ENCODE measurements around the gene PCSK2. TPM values are rescaled to one million over a fixed set of nuclear protein-coding genes. Genes with fewer than 3 reads are reported as not detected.

The PCSK2 gene
- total and polyA plus RNA-seq, 2 of the 8 experiments (the other 6 are each of a cell fraction or from before 2014, with no cell fraction given): 1.9 to 4.2 TPM

- ChIA-PET CTCF (ENCODE audit: partially characterized antibody) (interaction anchor here (0.5 to 3.4 kb wide), 36 partner anchors 8 to 489 kb away, joined by 3 to 35 read pairs (median 3); no protein-coding TSS in a partner anchor), POLR2A (ENCODE audit: partially characterized antibody) (interaction anchor here (0.6 kb wide), 1 partner anchor 323 kb away, joined by 3 read pairs; no protein-coding TSS in a partner anchor)
- H3K23ac ChIP-seq (ENCODE audit: insufficient read length): no peak overlapping the region
- no peak overlapping the region for H2BK120ac ChIP-seq (replicated peaks; ENCODE audit: low read depth, low read length)
- H2AFZ ChIP-seq (ENCODE audit: low read length): no peak overlapping the region
- H3K27ac ChIP-seq (ENCODE audit: low read depth, low read length): no peak overlapping the region
- H2BK20ac ChIP-seq (ENCODE audit: low read length): no peak overlapping the region
- H3K9ac ChIP-seq (replicated peaks in 1 of 4; ENCODE audit: extremely low read depth in 1 of 4, low read depth in 3 of 4, low read length in 3 of 4): no peak overlapping the region
- no peak overlapping the region for H3K4me3 ChIP-seq (ENCODE audit: extremely low read depth in 1 of 4, insufficient read depth in 2 of 4, low read depth in 3 of 4, low read length in 4 of 4)
- H3K27me3 ChIP-seq (replicated peaks in 1 of 4; ENCODE audit: control insufficient read depth in 3 of 4, extremely low read depth in 1 of 4, insufficient read depth in 3 of 4, low read length in 3 of 4): peaks cover 0 to 1% (median 0%) of the 10 kb centered on the region in 4 experiments; a peak in 2 of 7 replicates
- H2BK12ac ChIP-seq (ENCODE audit: low read depth, low read length): peak overlapping the region; percentile 30; the same call in 1 of the 2 replicates
- TF ChIP-seq SAP30 (IDR thresholded peaks at IDR 0.05; ENCODE audit: insufficient read depth, insufficient replicate concordance, low read length) (no peak), CTCF (IDR thresholded peaks at IDR 0.05; ENCODE audit: control extremely low read depth in 1 of 3, insufficient read depth in 1 of 3, low read depth in 1 of 3, low read length in 3 of 3) (peak; percentile 43 to 70 (median 62)), RAD21 (IDR thresholded peaks at IDR 0.05 in 1 of 2, conservative IDR thresholded peaks at IDR 0.05 in 1 of 2; ENCODE audit: low read depth in 2 of 2, low read length in 2 of 2) (peak; percentile 14 to 27; a peak in 2 of 4 replicates)
- no peaks in the 10 kb centered on the region for H3K79me1 ChIP-seq (ENCODE audit: low read depth, low read length)
- no peak overlapping the region for H3K56ac ChIP-seq (replicated peaks; ENCODE audit: insufficient read length, low read depth, low read length)
- no peak overlapping the region for H4K91ac ChIP-seq (replicated peaks; ENCODE audit: insufficient read length, low read length)
- no peaks in the 10 kb centered on the region for H3K36me3 ChIP-seq (ENCODE audit: control insufficient read depth in 2 of 4, insufficient read depth in 4 of 4, low read length in 3 of 4)
- H3K4ac ChIP-seq (replicated peaks; ENCODE audit: insufficient read length, low read depth, low read length): no peak overlapping the region
- H2AK5ac ChIP-seq (ENCODE audit: low read depth, low read length): no peak overlapping the region
- no peak overlapping the region for H2BK5ac ChIP-seq (ENCODE audit: low read depth, low read length)
- H3K9me3 ChIP-seq (ENCODE audit: insufficient read depth in 2 of 2, low read depth in 1 of 2, low read length in 1 of 2): no peaks in the 10 kb centered on the region
- H4K20me1 ChIP-seq (replicated peaks in 1 of 2; ENCODE audit: control insufficient read depth in 1 of 2, insufficient read depth in 2 of 2, low read length in 2 of 2): no peaks in the 10 kb centered on the region
- no peak for FAIRE-seq
- 96% methylated on average over 2 of the region's 2 CpGs; no CpG with 5 or more reads in 1 of the 2 experiments for WGBS, 2 experiments (ENCODE audit: extremely low coverage in 1 of 2, insufficient coverage in 1 of 2, insufficient read length in 1 of 2, insufficient replicate concordance in 2 of 2, low coverage in 1 of 2, low lambda C conversion rate in 2 of 2, missing lambda C conversion rate in 1 of 2)
- no peak overlapping the region for H2BK15ac ChIP-seq (ENCODE audit: low read length)
- peaks cover 2% of the 10 kb centered on the region; the same call in 1 of the 2 replicates for H3K23me2 ChIP-seq (ENCODE audit: low read depth, low read length)
- H4K8ac ChIP-seq (ENCODE audit: extremely low read depth, insufficient read depth, low read length): no peak overlapping the region
- H3K4me2 ChIP-seq (ENCODE audit: insufficient read depth in 1 of 2, low read depth in 2 of 2, low read length in 2 of 2): no peak overlapping the region
- no peak overlapping the region for H3K18ac ChIP-seq (ENCODE audit: extremely low read depth, low read length)
- H3K4me1 ChIP-seq (replicated peaks in 1 of 4; ENCODE audit: control insufficient read depth in 3 of 4, insufficient read depth in 4 of 4, low read length in 3 of 4): peaks cover 2 to 5% (median 4%) of the 10 kb centered on the region in 4 experiments; a peak in 4 of 7 replicates
- H3K79me2 ChIP-seq (ENCODE audit: control insufficient read depth in 1 of 2, insufficient read depth in 2 of 2, low read length in 2 of 2): no peaks in the 10 kb centered on the region
- DNase-seq (ENCODE audit: low read depth in 1 of 2, low spot score in 2 of 2): peak in 1 of 2 experiments; percentile 66
- no peak overlapping the region for H3K14ac ChIP-seq (ENCODE audit: insufficient read length)
- no peak overlapping the region for H4K5ac ChIP-seq (ENCODE audit: insufficient read length, low read depth, low read length)
These were observed 60.7 kb downstream of the PCSK2 start for GRCh38 chr20:17287503-17287902.

All from H1 (cell line).